HPDE6-E6E7 (cell line): ENCODE data around the gene STOX2.
"Not testable (repeated sequence)": the region's sequence is repeated elsewhere in the genome, so short reads cannot be mapped to it uniquely, and the experiment has no call there.

Source experiments
- DNase-seq: peaks from one replicate; pipeline ENCODE4 v3.0.0; 2011; ENCODE audit warnings: missing footprints; ENCODE audit errors: extremely low spot score

Gene STOX2

GRCh38 chr4:184019667-184020623, 114.8 kb downstream of the STOX2 start:
- DNase-seq: no peak

GRCh38 chr4:184021389-184021788, 116.3 kb downstream of the STOX2 start:
- DNase-seq: peak; percentile 62

- DNase-seq: no peak
Observed at GRCh38 chr4:184022679-184023383, 117.7 kb downstream of the STOX2 start.

- no peak for DNase-seq
Observed at GRCh38 chr4:184024637-184025036, 119.5 kb downstream of the STOX2 start.

- no peak for DNase-seq
Observed at GRCh38 chr4:184028561-184029374, 123.7 kb downstream of the STOX2 start.

- DNase-seq: no peak
Observed at GRCh38 chr4:184030036-184030435, 124.9 kb downstream of the STOX2 start.

- DNase-seq: no peak
Observed at GRCh38 chr4:184030764-184031163, 125.7 kb downstream of the STOX2 start.

- DNase-seq: no peak
Observed at GRCh38 chr4:184032091-184032490, 127.0 kb downstream of the STOX2 start.

- no peak for DNase-seq
Observed at GRCh38 chr4:184039963-184040383, 134.9 kb downstream of the STOX2 start.

GRCh38 chr4:184041156-184041555, 136.0 kb downstream of the STOX2 start:
- no peak for DNase-seq

- no peak for DNase-seq
Observed at GRCh38 chr4:184046148-184046547, 141.0 kb downstream of the STOX2 start.

- DNase-seq: not testable (repeated sequence)
Observed at GRCh38 chr4:184051262-184051661, 146.2 kb downstream of the STOX2 start.

- DNase-seq: no peak
Observed at GRCh38 chr4:184052616-184053015, 147.5 kb downstream of the STOX2 start.

- no peak for DNase-seq
Observed at GRCh38 chr4:184053434-184053833, 148.3 kb downstream of the STOX2 start.

- no peak for DNase-seq
Observed at GRCh38 chr4:184056877-184057276, 151.8 kb downstream of the STOX2 start.

GRCh38 chr4:184058026-184058425, 152.9 kb downstream of the STOX2 start:
- DNase-seq: no peak

GRCh38 chr4:184059099-184059498, 154.0 kb downstream of the STOX2 start:
- no peak for DNase-seq

GRCh38 chr4:184061582-184061981, 156.5 kb downstream of the STOX2 start:
- DNase-seq: no peak

- DNase-seq: no peak
Observed at GRCh38 chr4:184062769-184063168, 157.7 kb downstream of the STOX2 start.

- DNase-seq: no peak
Observed at GRCh38 chr4:184064877-184065276, 159.8 kb downstream of the STOX2 start.

- DNase-seq: no peak
Observed at GRCh38 chr4:184066584-184067300, 161.6 kb downstream of the STOX2 start.
